Parathyroid adenoma (tissue), 2 donors: Measurements from ENCODE around the gene NOBOX.
"Not testable (repeated sequence)": the region's sequence is repeated elsewhere in the genome, so short reads cannot be mapped to it uniquely, and the experiment has no call there.

Source experiments
- H2AFZ ChIP-seq: fragments of 300-600 bp; sonication (generic); one replicate; pipeline ENCODE4 v1.7.0; 2017; ENCODE audit warnings: antibody characterized with exemption, mild to moderate bottlenecking
- H3K27ac ChIP-seq: fragments of 300-600 bp; sonication (generic); one replicate; pipeline ENCODE4 v1.7.0; 2017
- H3K27me3 ChIP-seq: fragments of 300-600 bp; sonication (generic); one replicate; pipeline ENCODE4 v1.7.0; 2017; ENCODE audit warnings: low read length; ENCODE audit not compliant: control insufficient read depth, insufficient read depth
- H3K36me3 ChIP-seq: fragments of 300-600 bp; sonication (generic); one replicate; pipeline ENCODE4 v1.7.0; 2017; ENCODE audit warnings: low read length; ENCODE audit not compliant: control insufficient read depth, insufficient read depth
- H3K4me1 ChIP-seq: fragments of 300-600 bp; sonication (generic); one replicate; pipeline ENCODE4 v1.7.0; 2017; ENCODE audit warnings: control low read depth
- H3K4me2 ChIP-seq: fragments of 300-600 bp; sonication (generic); one replicate; pipeline ENCODE4 v1.7.0; 2017; ENCODE audit warnings: low read length
- H3K4me3 ChIP-seq: fragments of 300-600 bp; sonication (generic); one replicate; pipeline ENCODE4 v1.7.0; 2017; ENCODE audit warnings: low read depth, low read length
- H3K79me2 ChIP-seq: fragments of 300-600 bp; sonication (generic); one replicate; pipeline ENCODE4 v1.7.0; 2017; ENCODE audit warnings: control low read depth
- H3K9ac ChIP-seq: fragments of 300-600 bp; sonication (generic); one replicate; pipeline ENCODE4 v1.7.0; 2017; ENCODE audit warnings: mild to moderate bottlenecking
- H3K9me3 ChIP-seq: fragments of 300-600 bp; sonication (generic); one replicate; pipeline ENCODE4 v1.7.0; 2017; ENCODE audit warnings: low read length; ENCODE audit not compliant: control insufficient read depth
- CTCF ChIP-seq: fragments of 300-600 bp; sonication (generic); IDR thresholded peaks from one replicate; pipeline ENCODE4 v1.7.0; 2017; ENCODE audit warnings: antibody characterized with exemption, mild to moderate bottlenecking
- donor health status: primary hyperparathyroidism.

NOBOX gene

GRCh38 chr7:144378651-144379050 lies 24.8 kb downstream of the NOBOX start:
- Histone ChIP-seq H3K4me1 (no peaks in the 10 kb centered on the region), H3K27ac (no peak overlapping the region), H3K36me3 (no peaks in the 10 kb centered on the region), H3K9ac (no peak overlapping the region), H3K27me3 (no peaks in the 10 kb centered on the region), H3K4me3 (no peak overlapping the region), H3K79me2 (no peaks in the 10 kb centered on the region), H3K4me2 (no peak overlapping the region), H2AFZ (no peak overlapping the region), H3K9me3 (no peaks in the 10 kb centered on the region)
- no peak for TF ChIP-seq CTCF

DNA sequence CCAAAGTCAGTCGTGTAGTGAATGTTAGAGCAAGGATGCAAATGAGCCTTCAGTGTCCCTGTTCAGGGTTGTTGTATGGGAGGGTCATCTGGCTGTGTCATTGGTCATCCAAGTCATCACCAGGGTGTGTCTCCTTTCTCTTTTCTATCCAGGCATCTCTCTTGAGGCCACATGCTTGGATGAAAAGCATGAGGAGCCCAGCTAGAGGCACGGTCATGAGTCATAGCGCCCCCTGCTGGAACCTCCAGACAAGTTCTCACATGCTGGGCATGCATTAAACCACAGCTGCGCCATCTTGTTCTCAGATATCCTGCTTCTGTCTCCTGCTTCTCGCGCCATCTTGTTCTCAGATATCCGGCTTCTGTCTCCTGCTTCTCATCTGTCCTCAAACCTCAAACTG lies 34.3 kb downstream of the NOBOX start:
- not testable (repeated sequence) for H3K27ac ChIP-seq, H3K79me2 ChIP-seq, H3K4me2 ChIP-seq, H2AFZ ChIP-seq, H3K4me3 ChIP-seq, H3K9me3 ChIP-seq, H3K9ac ChIP-seq, H3K4me1 ChIP-seq, H3K27me3 ChIP-seq, H3K36me3 ChIP-seq

GRCh38 chr7:144367250-144367649 lies 36.2 kb downstream of the NOBOX start:
- not testable (repeated sequence) for H3K36me3 ChIP-seq, H3K4me3 ChIP-seq, H3K9ac ChIP-seq, H3K4me1 ChIP-seq, H2AFZ ChIP-seq, H3K27me3 ChIP-seq, H3K79me2 ChIP-seq, H3K9me3 ChIP-seq, H3K4me2 ChIP-seq, H3K27ac ChIP-seq

DNA sequence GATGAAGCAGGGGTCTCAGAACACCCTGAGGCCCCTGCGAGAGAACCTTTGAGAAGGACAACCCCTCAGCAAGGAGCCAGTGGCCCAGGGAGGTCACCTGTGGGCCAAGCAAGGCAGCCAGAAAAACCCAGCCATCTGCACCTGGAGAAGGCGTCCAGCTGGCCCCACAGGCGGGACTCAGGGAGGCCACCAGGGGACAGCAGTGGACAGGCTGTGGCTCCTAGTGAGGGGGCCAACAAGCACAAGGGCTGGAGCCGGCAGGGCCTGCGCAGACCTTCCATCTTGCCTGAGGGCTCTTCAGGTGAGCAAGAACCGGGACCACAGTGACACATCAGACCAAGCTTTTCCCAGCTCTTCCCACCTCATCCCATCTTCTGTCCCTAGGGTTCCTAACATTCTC lies 38.0 kb downstream of the NOBOX start:
- not testable (repeated sequence) for H3K9ac ChIP-seq, H3K4me1 ChIP-seq, H3K4me3 ChIP-seq, H3K9me3 ChIP-seq, H3K27me3 ChIP-seq, H3K27ac ChIP-seq, H3K4me2 ChIP-seq, H3K36me3 ChIP-seq, H3K79me2 ChIP-seq, H2AFZ ChIP-seq

DNA sequence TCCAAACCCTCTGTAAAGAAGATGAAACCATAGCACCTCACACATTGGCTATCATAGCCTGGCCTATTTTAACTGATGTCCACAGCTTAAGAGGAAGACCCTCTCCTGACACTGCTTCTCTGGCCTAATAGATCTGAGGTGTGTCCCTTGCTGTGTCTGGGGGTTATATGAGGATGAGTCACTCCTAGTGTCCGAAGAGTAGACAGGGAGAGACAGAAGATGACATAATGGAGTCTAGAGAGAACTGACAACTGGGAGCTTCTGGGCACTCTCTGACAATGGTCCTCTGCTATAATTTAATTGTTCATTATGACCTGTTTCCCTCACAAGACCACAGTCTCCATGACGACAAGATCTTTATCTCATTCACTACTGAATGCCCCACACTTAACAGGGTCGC lies 41.4 kb downstream of the NOBOX start:
- not testable (repeated sequence) for H3K27me3 ChIP-seq, H3K4me3 ChIP-seq, H3K9me3 ChIP-seq, H3K9ac ChIP-seq, H3K4me1 ChIP-seq, H3K36me3 ChIP-seq, H3K79me2 ChIP-seq, H3K4me2 ChIP-seq, H3K27ac ChIP-seq, H2AFZ ChIP-seq

DNA sequence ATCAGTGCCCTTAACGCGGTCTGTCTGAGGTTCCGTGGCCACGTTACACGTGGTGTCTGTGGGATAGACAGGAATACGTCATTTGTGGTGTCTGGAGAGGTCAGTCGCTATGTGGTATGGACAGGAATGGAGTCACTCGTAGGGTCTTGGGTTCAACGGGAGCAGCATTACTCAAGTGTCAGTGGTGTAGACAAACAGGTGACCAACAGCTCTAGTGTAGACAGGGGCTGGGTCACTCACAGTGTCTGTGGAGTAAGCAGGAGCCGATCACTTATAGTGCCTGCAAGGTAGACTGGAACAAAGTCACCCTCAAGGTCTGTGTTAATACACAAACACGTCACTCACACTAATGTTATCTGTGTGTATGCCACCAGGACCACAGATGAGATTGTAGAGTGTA lies 46.6 kb downstream of the NOBOX start:
- not testable (repeated sequence) for H2AFZ ChIP-seq, H3K9me3 ChIP-seq, H3K27ac ChIP-seq, H3K27me3 ChIP-seq, H3K79me2 ChIP-seq, H3K4me2 ChIP-seq, H3K36me3 ChIP-seq, H3K4me3 ChIP-seq, H3K4me1 ChIP-seq, H3K9ac ChIP-seq

DNA sequence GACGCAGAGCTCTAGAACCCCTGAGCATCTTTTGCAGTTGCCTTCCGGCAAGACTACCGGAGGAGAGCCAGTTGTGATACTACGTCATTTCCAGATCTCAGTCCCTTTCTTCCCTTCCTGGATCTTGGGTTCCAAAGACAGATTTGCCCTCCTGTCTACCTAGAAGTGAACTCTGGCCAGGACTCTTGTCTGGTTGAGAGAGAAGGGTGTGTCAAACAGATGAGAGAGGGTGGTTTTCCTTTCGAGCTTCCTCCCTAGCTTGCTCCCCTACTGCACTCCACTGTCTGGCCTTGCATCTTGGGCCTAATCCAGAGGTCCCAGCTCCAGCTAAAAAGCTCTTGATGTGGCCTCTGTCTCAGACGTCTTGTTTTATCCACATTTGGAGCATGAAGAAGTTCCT lies 47.3 kb downstream of the NOBOX start:
- H3K27me3 ChIP-seq, H2AFZ ChIP-seq, H3K4me3 ChIP-seq, H3K4me2 ChIP-seq, H3K36me3 ChIP-seq, H3K4me1 ChIP-seq, H3K9me3 ChIP-seq, H3K79me2 ChIP-seq, H3K9ac ChIP-seq, H3K27ac ChIP-seq: not testable (repeated sequence)

DNA sequence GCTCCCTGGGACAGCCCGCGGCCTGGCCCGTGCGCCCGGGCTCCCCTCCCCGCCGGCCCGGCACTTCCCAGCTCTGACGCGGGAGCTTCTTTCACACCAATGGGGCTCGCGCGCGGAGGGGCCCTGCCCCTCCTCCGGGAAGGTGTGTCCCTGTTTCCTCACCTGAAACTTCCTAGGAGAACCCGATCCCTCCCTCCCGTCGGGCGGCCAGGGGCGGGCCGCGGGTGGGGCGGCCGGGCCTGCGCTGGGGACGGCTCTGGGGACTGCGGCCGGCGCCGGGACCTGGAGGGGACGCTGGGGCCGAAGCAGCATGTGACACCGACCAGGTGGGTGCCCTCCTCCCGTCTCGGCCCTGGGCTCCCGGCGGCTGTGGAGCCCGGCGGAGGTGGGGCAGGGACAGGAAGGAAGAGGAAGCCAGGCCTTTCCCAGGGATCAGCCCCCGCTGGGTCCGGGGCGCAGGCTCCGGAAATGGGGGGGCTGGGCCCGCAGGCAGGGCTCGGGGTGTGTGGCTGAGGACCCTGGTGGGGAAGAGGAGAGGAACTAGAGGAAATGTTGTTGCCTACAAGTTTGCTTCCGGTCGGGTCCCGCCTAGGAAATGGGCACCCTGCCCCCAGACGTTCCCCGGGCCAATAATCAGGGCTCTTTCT lies 48.2 kb downstream of the NOBOX start, which contains the start of gene ARHGEF5:
ARHGEF5 (plus strand) TSS at position 227 of the 647 bp plus-strand sequence. CDS start 7,268 bp downstream, outside the sequence.
- not testable (repeated sequence) for H3K9ac ChIP-seq, H2AFZ ChIP-seq, H3K4me3 ChIP-seq, H3K9me3 ChIP-seq, H3K79me2 ChIP-seq, H3K36me3 ChIP-seq, H3K27me3 ChIP-seq, H3K4me1 ChIP-seq, H3K27ac ChIP-seq, H3K4me2 ChIP-seq

- H3K4me2 ChIP-seq, H3K27me3 ChIP-seq, H3K4me1 ChIP-seq, H2AFZ ChIP-seq, H3K27ac ChIP-seq, H3K9me3 ChIP-seq, H3K36me3 ChIP-seq, H3K79me2 ChIP-seq, H3K4me3 ChIP-seq, H3K9ac ChIP-seq: not testable (repeated sequence)
Measured at GRCh38 chr7:144351667-144352066, 51.8 kb downstream of the NOBOX start.

DNA sequence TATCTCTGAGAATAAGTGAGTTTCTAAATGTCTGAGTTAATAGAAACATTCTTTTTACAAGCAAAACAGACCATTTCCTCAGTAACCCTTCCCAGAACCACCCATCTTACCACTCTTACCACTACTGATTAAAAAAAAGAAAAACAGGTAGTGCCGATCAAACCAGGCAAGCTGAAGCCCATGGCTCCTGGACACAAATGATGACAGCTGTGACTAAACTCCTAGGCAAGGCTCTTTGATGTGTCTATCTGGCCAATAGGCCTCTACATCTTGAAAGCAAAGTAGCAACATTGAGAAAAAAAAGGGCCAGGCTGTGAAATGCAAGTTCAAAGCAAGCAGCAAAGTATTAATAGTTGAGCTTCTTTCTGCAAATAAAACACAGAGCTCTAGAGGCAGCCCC lies 54.9 kb downstream of the NOBOX start:
- H3K4me3 ChIP-seq, H3K36me3 ChIP-seq, H3K4me1 ChIP-seq, H3K9me3 ChIP-seq, H3K27ac ChIP-seq, H3K27me3 ChIP-seq, H3K4me2 ChIP-seq, H3K79me2 ChIP-seq, H3K9ac ChIP-seq, H2AFZ ChIP-seq: not testable (repeated sequence)
